ENCODE data around the gene SAMD14.

Gene SAMD14

DNA sequence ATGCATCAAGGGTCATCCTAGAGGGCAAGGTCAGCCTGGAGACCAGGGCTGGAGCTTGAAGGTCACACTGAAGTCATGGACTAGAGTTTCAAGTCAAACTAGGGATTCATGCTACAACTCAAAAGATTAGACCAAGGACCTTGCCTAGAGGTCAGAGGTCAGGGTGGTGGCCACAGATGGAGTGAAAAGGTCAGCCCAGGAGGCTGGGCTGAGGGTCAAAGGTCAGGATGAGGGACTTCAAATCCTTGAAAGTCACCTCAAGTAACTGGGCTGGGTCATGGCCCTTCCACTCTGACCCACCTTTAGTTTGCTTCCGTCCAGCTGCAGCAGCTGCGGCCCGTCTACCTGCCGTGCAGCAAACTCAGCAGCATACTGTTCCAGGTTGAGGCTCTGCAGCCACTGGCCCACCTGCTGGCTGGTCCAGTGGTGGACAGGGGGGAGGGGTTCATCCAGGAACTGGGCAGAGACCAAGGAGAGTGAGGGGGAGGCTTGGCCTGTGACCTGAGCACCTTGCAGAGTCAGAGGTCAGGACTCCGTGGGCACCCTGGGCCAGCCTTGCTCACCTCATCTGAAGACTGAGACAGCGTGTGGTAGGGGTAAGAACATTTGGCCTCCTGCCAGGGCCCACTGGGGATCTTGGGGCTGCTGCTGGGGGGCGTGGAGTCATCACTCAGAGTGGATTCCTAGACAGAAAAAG lies 16.2 kb downstream of the SAMD14 start:
- no peak for DNase-seq (ENCODE audit: low read depth in 2 of 2)

GRCh38 chr17:50112694-50113093 lies 17.3 kb downstream of the SAMD14 start:
- DNase-seq (ENCODE audit: low read depth in 2 of 2) = no peak

GRCh38 chr17:50111673-50112655 lies 18.0 kb downstream of the SAMD14 start:
- no peak for DNase-seq (ENCODE audit: low read depth in 2 of 2)

DNA sequence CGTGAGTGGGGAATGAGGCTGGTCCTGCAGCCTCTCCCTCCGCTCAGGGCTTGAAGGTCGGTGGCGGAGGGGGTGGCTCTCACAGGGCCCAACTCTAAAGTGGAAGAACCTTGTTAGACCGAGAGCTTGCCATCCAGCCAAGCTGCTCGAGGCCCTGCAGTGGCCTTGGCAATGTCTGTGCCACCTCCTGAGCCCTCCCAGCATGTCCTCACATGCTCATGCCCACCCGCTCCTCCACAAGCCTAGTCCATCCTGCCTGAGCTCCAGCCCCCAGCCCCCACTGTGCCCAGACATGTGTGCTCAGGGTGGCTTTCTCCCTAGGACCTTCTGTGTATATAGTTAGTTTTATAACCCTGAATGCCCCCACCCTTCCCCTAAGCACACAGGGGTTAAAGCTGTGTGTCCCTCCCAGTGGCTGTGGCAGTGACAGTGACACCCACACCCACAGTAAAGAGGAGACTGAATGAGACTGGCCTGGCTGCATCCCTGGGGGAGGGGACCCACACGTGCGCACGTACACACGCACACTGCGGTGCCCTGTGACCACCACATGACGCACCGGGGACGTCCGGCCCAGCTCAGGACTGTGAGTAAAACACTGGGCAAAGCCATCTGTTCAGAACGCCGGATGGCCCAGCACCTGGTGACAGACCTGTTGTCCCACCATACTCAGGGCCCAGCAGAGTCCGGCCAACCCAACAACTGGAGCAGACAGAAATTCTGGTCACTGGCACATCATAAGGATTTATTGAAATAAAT lies 19.2 kb downstream of the SAMD14 start:
- DNase-seq (ENCODE audit: low read depth in 2 of 2) = no peak

GRCh38 chr17:50109785-50110184 lies 20.2 kb downstream of the SAMD14 start:
- no peak for DNase-seq (ENCODE audit: low read depth in 2 of 2)

- DNase-seq (ENCODE audit: low read depth in 2 of 2) = no peak
Observed at GRCh38 chr17:50109207-50109606, 20.8 kb downstream of the SAMD14 start.

GRCh38 chr17:50108556-50108955 lies 21.4 kb downstream of the SAMD14 start:
- DNase-seq (ENCODE audit: low read depth in 2 of 2) = no peak

GRCh38 chr17:50107790-50108414 lies 22.1 kb downstream of the SAMD14 start:
- no peak for DNase-seq (ENCODE audit: low read depth in 2 of 2)

DNA sequence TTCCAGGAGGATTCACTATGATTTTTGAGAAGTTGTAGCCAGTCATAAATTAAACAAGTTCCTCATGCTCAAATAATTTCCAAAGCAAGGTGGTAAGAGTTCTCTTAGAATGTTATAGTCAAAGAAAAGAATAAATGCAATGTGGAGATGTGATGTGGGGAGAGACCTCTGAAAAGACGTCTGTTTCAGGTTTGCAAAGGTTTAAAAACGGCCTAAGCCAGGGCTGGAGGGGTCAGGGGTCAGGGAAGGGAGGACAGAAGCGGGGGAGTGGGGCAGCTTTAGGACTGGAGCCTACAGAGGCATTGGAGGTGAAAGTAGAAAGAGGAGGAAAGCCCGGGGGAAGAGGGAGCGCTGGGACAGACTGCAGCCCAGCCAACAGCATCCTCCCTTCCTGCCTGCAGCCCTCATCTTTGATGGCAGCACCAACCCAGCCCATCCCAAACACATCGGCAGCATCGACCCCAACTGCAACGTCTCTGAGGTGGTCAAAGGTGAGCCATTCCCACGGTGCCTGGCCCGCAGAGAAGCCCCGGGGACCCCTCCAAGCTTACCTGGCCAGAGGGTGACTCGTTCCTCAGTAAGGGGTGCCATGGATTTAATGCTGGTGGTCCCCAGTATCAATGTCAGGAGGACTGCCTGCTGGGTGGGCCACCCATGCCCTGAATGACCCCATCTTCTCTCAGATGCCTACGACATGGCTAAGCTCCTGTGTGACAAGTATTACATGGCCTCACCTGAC lies 23.4 kb downstream of the SAMD14 start:
- DNase-seq (ENCODE audit: low read depth in 2 of 2) = no peak

- DNase-seq (ENCODE audit: low read depth in 2 of 2) = no peak
Observed at GRCh38 chr17:50105811-50106210, 24.1 kb downstream of the SAMD14 start.

DNA sequence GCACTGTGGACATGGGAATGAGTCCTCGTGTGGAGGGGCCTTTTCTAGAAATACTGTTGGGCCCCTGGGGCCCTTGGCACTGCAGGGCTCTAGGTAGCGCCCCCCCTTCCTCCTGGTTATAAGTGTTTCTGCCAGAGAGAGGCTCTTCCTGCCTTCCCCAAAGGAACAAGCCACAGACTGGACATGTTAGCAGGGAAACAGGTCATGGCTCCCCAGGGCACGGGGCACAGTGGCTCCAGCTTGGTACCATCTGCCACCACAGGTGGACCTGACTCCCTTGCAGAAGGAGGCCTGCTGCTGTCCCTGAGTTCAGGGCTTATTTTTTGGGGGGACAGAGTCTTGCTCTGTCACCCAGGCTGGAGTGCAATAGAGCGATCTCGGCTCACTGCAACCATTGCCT lies 26.0 kb downstream of the SAMD14 start:
- DNase-seq (ENCODE audit: low read depth in 2 of 2) = no peak

DNA sequence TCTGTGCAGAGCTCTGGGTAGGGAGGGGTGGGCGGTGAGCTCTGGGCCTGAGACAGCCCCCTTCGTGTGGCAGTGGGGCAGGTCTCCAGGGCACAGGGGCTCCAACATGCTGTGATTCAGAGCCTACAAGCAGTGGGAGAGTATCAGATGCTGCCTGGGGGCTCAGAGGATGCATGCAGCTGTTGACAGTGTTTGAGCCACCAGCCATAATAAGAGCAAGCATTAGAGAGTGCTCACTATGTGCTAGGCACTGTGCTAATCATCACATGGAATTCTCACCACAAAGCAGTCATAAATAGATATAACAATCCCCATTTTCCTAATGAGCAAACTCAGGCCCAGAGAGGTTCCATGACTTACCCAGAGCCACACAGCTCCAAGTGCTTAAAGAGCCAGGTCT lies 26.7 kb downstream of the SAMD14 start:
- DNase-seq (ENCODE audit: low read depth in 2 of 2) = no peak

DNA sequence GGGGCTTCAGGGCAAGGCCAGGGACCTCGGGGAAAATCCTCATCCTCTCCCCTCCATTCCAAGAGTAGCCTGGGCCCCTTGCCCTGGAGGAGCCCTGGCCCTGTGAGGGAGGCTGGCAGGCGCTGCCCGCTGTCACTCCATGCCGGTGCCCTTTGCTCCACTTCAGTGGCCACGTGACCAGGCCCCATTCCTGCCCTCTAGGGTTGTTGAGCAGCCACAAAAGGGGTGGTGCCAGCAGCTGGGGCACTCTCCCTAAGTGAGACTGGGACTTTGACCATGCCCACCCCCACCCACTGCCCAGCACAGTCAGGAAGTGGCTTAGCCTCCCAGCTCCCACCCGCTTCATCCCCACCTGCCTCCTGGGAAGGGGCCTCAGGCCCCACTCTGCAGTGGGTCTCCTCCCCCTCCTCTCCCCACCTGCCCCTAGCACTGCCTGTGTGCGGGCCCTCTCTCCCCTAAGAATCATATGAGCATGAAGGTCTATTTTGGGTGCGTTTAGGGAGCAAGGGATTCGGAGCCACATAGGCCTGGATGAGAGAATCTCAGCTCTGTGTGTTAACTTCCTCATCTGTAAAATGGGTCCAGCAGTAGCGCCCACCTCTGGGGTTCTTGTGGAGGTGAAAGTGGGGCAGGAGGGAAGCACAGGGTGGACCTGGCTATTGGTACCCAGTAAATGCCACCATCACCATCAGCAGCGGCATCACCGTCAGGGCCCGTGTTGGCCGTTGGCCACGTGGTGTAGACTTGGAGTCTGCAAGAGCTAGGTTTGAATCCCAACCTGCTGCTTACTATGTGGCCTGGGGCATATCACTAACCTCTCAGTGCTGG lies 27.6 kb downstream of the SAMD14 start:
- DNase-seq (ENCODE audit: low read depth in 2 of 2) = no peak

DNA sequence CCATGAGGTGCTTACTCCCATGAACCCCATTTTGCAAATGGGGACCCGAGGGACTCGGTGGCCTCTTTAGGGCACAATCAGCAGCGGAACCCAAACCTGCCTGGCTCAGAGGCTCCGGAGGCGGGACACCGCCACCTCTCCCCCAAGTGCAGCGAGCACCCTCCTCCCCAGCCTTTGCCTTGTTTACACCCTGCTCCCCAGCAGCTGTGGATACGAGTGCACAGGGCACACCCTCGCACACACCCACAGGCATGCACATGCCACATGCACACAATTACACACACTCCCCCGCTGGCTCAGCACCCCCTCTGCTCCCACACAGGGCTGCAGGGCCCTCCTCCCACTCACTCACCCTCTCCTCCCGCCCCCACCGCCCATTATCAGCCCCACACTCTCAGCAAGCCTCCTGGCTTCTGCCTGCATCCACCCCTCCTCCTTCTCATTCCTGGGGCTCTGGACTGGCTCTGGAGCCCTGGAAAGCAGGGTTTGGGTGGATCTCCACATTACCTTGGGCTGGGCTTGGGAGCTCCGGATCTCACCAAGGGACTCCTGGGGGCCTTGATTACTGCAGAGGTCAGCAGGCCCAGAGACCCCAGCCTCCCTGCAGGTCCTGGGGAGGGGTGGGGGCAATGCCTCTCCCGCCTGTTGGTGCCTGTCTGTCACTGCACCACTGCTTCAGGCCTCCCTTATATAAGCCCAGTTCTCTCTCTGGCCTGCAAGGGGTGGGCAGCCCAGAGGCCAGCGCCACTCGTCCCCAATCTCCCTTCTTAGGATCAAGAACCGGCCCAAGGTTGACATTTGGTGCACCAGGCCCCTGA lies 28.4 kb downstream of the SAMD14 start:
- DNase-seq (ENCODE audit: low read depth in 2 of 2) = no peak

DNA sequence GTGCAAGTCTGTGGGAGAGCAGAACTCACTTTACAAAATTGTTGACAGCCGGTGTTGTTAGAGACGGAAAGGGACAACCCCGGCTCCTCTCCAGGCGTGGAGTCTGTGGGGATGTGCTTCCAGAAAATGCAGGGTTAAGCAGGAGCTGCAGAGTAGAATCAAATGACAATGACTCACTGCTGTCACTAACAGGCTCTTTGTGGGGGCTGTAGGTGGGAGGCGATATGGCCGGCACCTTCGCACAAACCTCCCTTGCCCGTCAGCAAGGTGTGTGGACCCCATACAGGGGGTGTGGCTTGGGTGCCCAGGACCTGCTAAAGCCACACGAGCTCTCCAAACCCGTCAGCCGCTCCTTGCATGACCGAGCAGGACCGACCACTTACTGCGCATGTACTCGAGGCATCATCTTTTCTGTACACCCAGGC lies 29.0 kb downstream of the SAMD14 start:
- no peak for DNase-seq (ENCODE audit: low read depth in 2 of 2)

DNA sequence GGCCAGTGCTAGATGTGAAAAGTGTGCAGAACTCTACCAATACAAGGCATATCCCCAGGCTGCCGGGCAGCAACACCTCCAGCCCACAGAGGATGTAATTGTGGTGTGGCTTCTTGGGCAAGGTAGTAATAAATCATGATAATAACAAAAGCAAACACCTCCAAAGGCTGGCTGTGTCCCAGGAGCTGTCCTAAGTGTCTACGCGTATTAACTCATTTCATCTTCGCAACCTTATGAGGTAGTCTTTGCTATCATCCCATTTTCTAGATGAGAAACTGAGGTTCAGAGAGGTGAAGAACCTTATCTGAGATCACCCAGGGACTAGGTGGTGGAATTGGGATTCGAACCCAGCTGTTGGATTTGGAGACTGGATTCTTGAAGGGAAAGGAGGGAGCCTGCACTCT lies 29.5 kb downstream of the SAMD14 start:
- DNase-seq (ENCODE audit: low read depth in 2 of 2) = no peak

- DNase-seq (ENCODE audit: low read depth in 2 of 2) = no peak
Observed at GRCh38 chr17:50099003-50099402, 31.0 kb downstream of the SAMD14 start.

DNA sequence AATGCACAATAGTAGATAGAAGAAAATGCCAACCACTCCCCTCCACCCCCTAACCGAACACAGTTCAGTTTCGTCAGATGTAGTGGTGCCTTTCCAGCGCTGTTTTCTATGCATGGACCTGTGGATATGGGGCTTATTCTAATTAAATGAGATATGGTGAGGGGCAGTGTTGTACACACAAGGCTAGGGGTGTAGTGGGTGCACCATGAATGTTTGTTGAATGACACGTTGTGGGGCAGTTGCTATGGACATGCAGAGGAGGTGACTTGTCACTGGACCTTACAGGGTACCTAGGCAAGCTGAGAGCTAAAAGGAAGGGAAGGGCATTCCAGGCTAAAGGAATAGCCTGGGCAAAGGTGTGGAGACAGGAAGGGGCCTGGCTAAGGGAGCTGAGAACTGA lies 31.4 kb downstream of the SAMD14 start:
- no peak for DNase-seq (ENCODE audit: low read depth in 2 of 2)

DNA sequence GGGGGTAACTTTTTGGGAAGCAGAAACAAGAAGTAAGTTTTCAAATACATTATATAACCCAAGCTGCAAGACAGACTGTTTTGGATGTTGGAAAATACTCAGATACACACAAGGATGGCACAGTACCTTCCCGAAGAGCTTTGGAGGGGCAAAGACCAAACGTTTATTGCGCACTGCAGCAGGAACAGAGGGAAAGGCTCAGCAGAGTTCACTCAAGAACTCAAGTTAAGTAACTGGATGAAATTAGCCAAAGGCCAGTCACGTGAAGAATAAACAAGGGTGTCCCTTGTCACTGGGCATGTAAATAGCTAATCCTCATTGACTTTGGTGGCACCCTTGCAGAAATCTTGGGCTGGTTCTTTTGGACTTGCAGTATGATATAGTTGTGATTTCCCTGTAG lies 32.0 kb downstream of the SAMD14 start:
- no peak for DNase-seq (ENCODE audit: low read depth in 2 of 2)
